GM23338 (cell line): ENCODE results near the gene SPEF1. TPM values are rescaled to one million over a fixed set of nuclear protein-coding genes. Genes with fewer than 3 reads are reported as not detected.

ENCODE experiments used
- ATAC-seq: fragments of 200-7000 bp; cut with Tn5 transposase; 3 replicates; pipeline ENCODE4 v1.9.1; 2020
- DNase-seq: peaks from one replicate; pipeline ENCODE4 v3.0.0-alpha.2; 2015; ENCODE audit warnings: low spot score
- H2AFZ ChIP-seq: fragments of 200-600 bp; sonication (generic); 2 replicates; pipeline ENCODE4 v1.8.0; 2016; ENCODE audit warnings: antibody characterized with exemption, mild to moderate bottlenecking, moderate library complexity
- H3F3A ChIP-seq: fragments of 200-600 bp; sonication (generic); replicated peaks from 2 replicates; pipeline ENCODE4 v1.8.0; 2017; ENCODE audit warnings: antibody characterized with exemption, mixed run types, low read depth
- H3K27ac ChIP-seq: fragments of 200-600 bp; sonication (generic); 2 replicates; pipeline ENCODE4 v1.6.1; 2016; ENCODE audit warnings: low read depth
- H3K27me3 ChIP-seq: fragments of 200-600 bp; sonication (generic); 2 replicates; pipeline ENCODE4 v1.8.0; 2016; ENCODE audit warnings: mild to moderate bottlenecking, mixed run types, moderate library complexity; ENCODE audit not compliant: insufficient read depth
- H3K36me3 ChIP-seq: fragments of 200-600 bp; sonication (generic); 2 replicates; pipeline ENCODE4 v1.8.0; 2016; ENCODE audit warnings: mild to moderate bottlenecking; ENCODE audit not compliant: insufficient read depth
- H3K4me1 ChIP-seq: fragments of 200-600 bp; sonication (generic); 2 replicates; pipeline ENCODE4 v1.8.0; 2016; ENCODE audit warnings: mild to moderate bottlenecking, moderate library complexity; ENCODE audit not compliant: insufficient read depth
- H3K4me2 ChIP-seq: fragments of 200-600 bp; sonication (generic); 2 replicates; pipeline ENCODE4 v1.7.1; 2017; ENCODE audit warnings: mixed run types
- H3K4me3 ChIP-seq: fragments of 200-600 bp; sonication (generic); 2 replicates; pipeline ENCODE4 v1.6.1; 2016; ENCODE audit warnings: mixed run types
- H3K79me2 ChIP-seq: fragments of 200-600 bp; sonication (generic); replicated peaks from 2 replicates; pipeline ENCODE4 v1.8.0; 2017; ENCODE audit warnings: mild to moderate bottlenecking; ENCODE audit not compliant: insufficient read depth
- H3K9me2 ChIP-seq: fragments of 200-600 bp; sonication (generic); 2 replicates; pipeline ENCODE4 v1.8.0; 2017; ENCODE audit not compliant: insufficient read depth
- H4K20me1 ChIP-seq: fragments of 200-600 bp; sonication (generic); replicated peaks from 2 replicates; pipeline ENCODE4 v1.8.0; 2017; ENCODE audit warnings: mild to moderate bottlenecking; ENCODE audit not compliant: insufficient read depth
- H3K27ac Mint-ChIP-seq: 2 replicates; pipeline ENCODE4 v1.8.0; 2020; ENCODE audit warnings: inconsistent platforms, mild to moderate bottlenecking, moderate library complexity, mixed read lengths
- H3K27me3 Mint-ChIP-seq: 3 replicates; pipeline ENCODE4 v1.8.0; 2022; ENCODE audit warnings: low read depth, mild to moderate bottlenecking, moderate library complexity, mixed read lengths, inconsistent platforms; ENCODE audit not compliant: insufficient read depth, poor library complexity
- H3K36me3 Mint-ChIP-seq: 3 replicates; pipeline ENCODE4 v1.8.0; 2021; ENCODE audit warnings: low read depth, mild to moderate bottlenecking, inconsistent platforms, moderate library complexity, mixed read lengths
- H3K4me1 Mint-ChIP-seq: 3 replicates; pipeline ENCODE4 v1.8.0; 2020; ENCODE audit warnings: mild to moderate bottlenecking, inconsistent platforms, mixed read lengths
- H3K4me3 Mint-ChIP-seq: 3 replicates; pipeline ENCODE4 v1.8.0; 2021; ENCODE audit warnings: moderate library complexity, mild to moderate bottlenecking, inconsistent platforms, mixed read lengths
- H3K9me3 Mint-ChIP-seq: 3 replicates; pipeline ENCODE4 v1.8.0; 2020; ENCODE audit warnings: moderate library complexity, mild to moderate bottlenecking, inconsistent platforms, mixed read lengths
- CREB1 ChIP-seq: fragments of 250-450 bp; sonication (Bioruptor Pico); IDR thresholded peaks from 2 replicates; pipeline ENCODE4 v1.5.0; 2020; ENCODE audit warnings: low read depth, mild to moderate bottlenecking, moderate library complexity
- CTCF ChIP-seq, 2 experiments: fragments of 200-600 bp in 1 of 2; sonication (generic) in 1 of 2; conservative IDR thresholded peaks; 2 replicates each; pipeline versions ENCODE4 v1.5.1 to v1.6.1; 2016 to 2017; ENCODE audit warnings: antibody characterized with exemption in 2 of 2, low read depth in 2 of 2, mild to moderate bottlenecking in 2 of 2, moderate library complexity in 1 of 2
- ETS1 ChIP-seq: IDR thresholded peaks from 2 replicates; pipeline ENCODE4 v1.6.1; 2016; ENCODE audit warnings: antibody characterized with exemption
- EZH2 ChIP-seq: fragments of 200-600 bp; sonication (generic); IDR thresholded peaks from one replicate; pipeline ENCODE4 v1.8.0; 2017; ENCODE audit warnings: antibody characterized with exemption, mild to moderate bottlenecking, low read depth; ENCODE audit not compliant: unreplicated experiment
- EZH2phosphoT487 ChIP-seq: fragments of 200-600 bp; sonication (generic); IDR thresholded peaks from one replicate; pipeline ENCODE4 v1.8.1; 2018; ENCODE audit warnings: antibody characterized with exemption; ENCODE audit not compliant: unreplicated experiment
- JUNB ChIP-seq: IDR thresholded peaks from one replicate; pipeline ENCODE4 v1.6.1; 2016; ENCODE audit warnings: antibody characterized with exemption; ENCODE audit not compliant: unreplicated experiment
- POLR2AphosphoS5 ChIP-seq: IDR thresholded peaks from 2 replicates; pipeline ENCODE4 v1.6.1; 2016; ENCODE audit warnings: antibody characterized with exemption, low read depth
- ZNF114 ChIP-seq: fragments of 250-450 bp; sonication (Bioruptor Pico); IDR thresholded peaks from 2 replicates; pipeline ENCODE4 v1.5.0; 2020; ENCODE audit warnings: mild to moderate bottlenecking, moderate library complexity
- polyA plus RNA-seq: library from polyadenylated mRNA; unstranded; fragments of >200 nt; fragmentation: Nextera tagmentation; extraction: Ambion mirVana; gene quantifications from 2 replicates; pipeline ENCODE4 v1.2.1, GENCODE V29; 2016
- total RNA-seq: library from RNA; depleted of rRNA; stranded (reverse); fragments of >200 nt; shearing (Covaris generic); gene quantifications from 2 replicates; pipeline ENCODE4 v1.2.3, GENCODE V29; 2014
- TF ChIP-seq, protein P1 (sequence below): IDR thresholded peaks from one replicate; pipeline ENCODE4 v1.6.1; 2018; ENCODE audit warnings: antibody characterized with exemption; ENCODE audit not compliant: unreplicated experiment

The SPEF1 gene
- total and polyA plus RNA-seq, 2 experiments from 2014 or later, result 0.68 to 0.69 TPM

DNA sequence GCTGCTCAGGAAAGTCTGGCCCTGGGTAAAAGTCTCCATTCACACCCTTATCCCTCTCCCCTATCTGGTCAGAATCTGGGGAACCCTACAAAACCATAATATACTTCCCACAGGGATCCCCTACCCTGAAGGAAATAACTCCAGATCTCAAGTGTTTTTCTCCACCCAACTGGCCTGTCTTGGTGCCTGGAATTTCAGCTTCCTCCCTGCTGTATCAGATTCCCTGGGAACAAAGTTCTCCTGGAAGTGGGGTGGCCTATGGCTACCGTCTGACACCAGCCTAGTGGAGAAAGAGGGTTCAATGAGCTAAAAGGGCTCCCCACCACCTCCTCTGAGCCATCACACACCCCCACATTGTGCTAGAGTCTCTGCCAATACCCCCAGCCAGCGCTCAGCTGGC, 33.8 kb downstream of the SPEF1 start:
- H3K27me3 ChIP-seq, result peaks cover 28% of the 10 kb centered on the region
- H3K4me1 Mint-ChIP-seq, result peaks cover 24% of the 10 kb centered on the region
- H3K9me2 ChIP-seq, result no peaks in the 10 kb centered on the region
- peaks cover 31% of the 10 kb centered on the region for H3K27me3 Mint-ChIP-seq
- no peak overlapping the region for H3K4me3 Mint-ChIP-seq
- no peaks in the 10 kb centered on the region for H3K79me2 ChIP-seq
- no peak for ATAC-seq
- peaks cover 4% of the 10 kb centered on the region; the same call in 1 of the 3 replicates for H3K9me3 Mint-ChIP-seq
- no peaks in the 10 kb centered on the region; the same call in 2 of the 3 replicates for H3K36me3 Mint-ChIP-seq
- peaks cover 9% of the 10 kb centered on the region for H3F3A ChIP-seq
- H2AFZ ChIP-seq, result no peak overlapping the region
- no peak for TF ChIP-seq POLR2AphosphoS5
- TF ChIP-seq ETS1, result no peak
- TF ChIP-seq CTCF (conservative IDR thresholded peaks at IDR 0.05; ENCODE audit: low read depth in 2 of 2), result no peak
- TF ChIP-seq, protein P1, sequence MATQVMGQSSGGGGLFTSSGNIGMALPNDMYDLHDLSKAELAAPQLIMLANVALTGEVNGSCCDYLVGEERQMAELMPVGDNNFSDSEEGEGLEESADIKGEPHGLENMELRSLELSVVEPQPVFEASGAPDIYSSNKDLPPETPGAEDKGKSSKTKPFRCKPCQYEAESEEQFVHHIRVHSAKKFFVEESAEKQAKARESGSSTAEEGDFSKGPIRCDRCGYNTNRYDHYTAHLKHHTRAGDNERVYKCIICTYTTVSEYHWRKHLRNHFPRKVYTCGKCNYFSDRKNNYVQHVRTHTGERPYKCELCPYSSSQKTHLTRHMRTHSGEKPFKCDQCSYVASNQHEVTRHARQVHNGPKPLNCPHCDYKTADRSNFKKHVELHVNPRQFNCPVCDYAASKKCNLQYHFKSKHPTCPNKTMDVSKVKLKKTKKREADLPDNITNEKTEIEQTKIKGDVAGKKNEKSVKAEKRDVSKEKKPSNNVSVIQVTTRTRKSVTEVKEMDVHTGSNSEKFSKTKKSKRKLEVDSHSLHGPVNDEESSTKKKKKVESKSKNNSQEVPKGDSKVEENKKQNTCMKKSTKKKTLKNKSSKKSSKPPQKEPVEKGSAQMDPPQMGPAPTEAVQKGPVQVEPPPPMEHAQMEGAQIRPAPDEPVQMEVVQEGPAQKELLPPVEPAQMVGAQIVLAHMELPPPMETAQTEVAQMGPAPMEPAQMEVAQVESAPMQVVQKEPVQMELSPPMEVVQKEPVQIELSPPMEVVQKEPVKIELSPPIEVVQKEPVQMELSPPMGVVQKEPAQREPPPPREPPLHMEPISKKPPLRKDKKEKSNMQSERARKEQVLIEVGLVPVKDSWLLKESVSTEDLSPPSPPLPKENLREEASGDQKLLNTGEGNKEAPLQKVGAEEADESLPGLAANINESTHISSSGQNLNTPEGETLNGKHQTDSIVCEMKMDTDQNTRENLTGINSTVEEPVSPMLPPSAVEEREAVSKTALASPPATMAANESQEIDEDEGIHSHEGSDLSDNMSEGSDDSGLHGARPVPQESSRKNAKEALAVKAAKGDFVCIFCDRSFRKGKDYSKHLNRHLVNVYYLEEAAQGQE, result no peak
- TF ChIP-seq JUNB, result no peak
- TF ChIP-seq ZNF114 (CRISPR knock-in tag), result no peak
- no peak overlapping the region for H3K27ac ChIP-seq
- peaks cover 12% of the 10 kb centered on the region; the same call in 1 of the 2 replicates for H3K4me1 ChIP-seq
- no peak overlapping the region for H3K4me3 ChIP-seq
- peaks cover 6% of the 10 kb centered on the region; the same call in 1 of the 2 replicates for H4K20me1 ChIP-seq
- no peak overlapping the region for H3K4me2 ChIP-seq
- no peak for DNase-seq
- no peaks in the 10 kb centered on the region for H3K36me3 ChIP-seq
- no peak overlapping the region for H3K27ac Mint-ChIP-seq

- Mint-ChIP-seq H3K4me3 (peak overlapping the region; percentile 86), H3K9me3 (peaks cover 1% of the 10 kb centered on the region; the same call in 1 of the 3 replicates), H3K27me3 (peaks cover 27% of the 10 kb centered on the region), H3K4me1 (peaks cover 15% of the 10 kb centered on the region), H3K36me3 (no peaks in the 10 kb centered on the region; the same call in 2 of the 3 replicates), H3K27ac (no peak overlapping the region)
- H3K4me2 ChIP-seq, result peak overlapping the region; percentile 91
- H4K20me1 ChIP-seq, result no peaks in the 10 kb centered on the region; the same call in 1 of the 2 replicates
- H3F3A ChIP-seq, result 0 out of 2 replicates have a peak, but pooled peaks cover 1% of the 10 kb centered on the region
- no peaks in the 10 kb centered on the region for H3K79me2 ChIP-seq
- H3K4me1 ChIP-seq, result peaks cover 9% of the 10 kb centered on the region; the same call in 1 of the 2 replicates
- peak overlapping the region; percentile 75 for H3K4me3 ChIP-seq
- peak; percentile 1; the same call in 2 of the 3 replicates for ATAC-seq
- peak overlapping the region; percentile 90 for H2AFZ ChIP-seq
- no peaks in the 10 kb centered on the region for H3K36me3 ChIP-seq
- H3K9me2 ChIP-seq, result no peaks in the 10 kb centered on the region
- no peak for DNase-seq
- peaks cover 19% of the 10 kb centered on the region for H3K27me3 ChIP-seq
- no peak overlapping the region for H3K27ac ChIP-seq
- TF ChIP-seq EZH2phosphoT487, result no peak
- TF ChIP-seq CTCF (conservative IDR thresholded peaks at IDR 0.05; ENCODE audit: low read depth in 2 of 2), result no peak
- no peak for TF ChIP-seq EZH2
- no peak for TF ChIP-seq ZNF114 (CRISPR knock-in tag)
- TF ChIP-seq CREB1, result no peak
- TF ChIP-seq ETS1, result no peak
These were observed 35.5 kb downstream of the SPEF1 start for GRCh38 chr20:3745686-3746173.
